Prostate gland (tissue), 2 donors: ENCODE measurements around the gene CACNG7.

Source experiments
- POLR2A ChIP-seq: fragments of 450-650 bp; IDR thresholded peaks from one replicate; pipeline ENCODE4 v1.6.1; 2016; ENCODE audit warnings: antibody characterized with exemption, mild to moderate bottlenecking
- TF ChIP-seq, protein P1 (sequence below), 4 experiments: fragments of 200-600 bp in 2 of 4; fragments of 450-650 bp in 2 of 4; sonication (generic) in 2 of 4; IDR thresholded peaks; 1 replicate in 3 of 4; 2 replicates in 1 of 4; pipeline ENCODE4 v1.5.1; 2016 to 2019; ENCODE audit warnings: antibody characterized with exemption in 4 of 4, mild to moderate bottlenecking in 2 of 4, moderate library complexity in 2 of 4

DNA sequence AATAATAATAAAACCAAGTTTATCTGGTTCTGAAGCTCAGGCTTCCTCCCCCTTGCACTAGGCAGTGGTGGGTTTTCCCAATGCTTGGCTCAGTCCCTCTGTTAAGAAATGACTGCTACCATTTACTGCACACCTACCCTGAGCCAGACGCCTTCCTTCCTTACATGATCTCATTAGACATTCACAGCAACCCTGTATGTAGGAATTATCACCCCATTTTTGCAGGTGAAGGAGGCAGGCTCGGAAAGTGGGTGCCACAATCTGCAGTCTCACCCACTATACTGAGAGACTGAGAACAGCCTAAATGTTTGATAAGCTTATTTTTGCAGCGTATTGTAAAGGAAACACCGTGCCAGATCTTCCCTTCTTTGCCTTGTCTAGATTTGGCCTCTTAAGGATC is 35.3 kb downstream of the CACNG7 start:
- TF ChIP-seq, protein P1, sequence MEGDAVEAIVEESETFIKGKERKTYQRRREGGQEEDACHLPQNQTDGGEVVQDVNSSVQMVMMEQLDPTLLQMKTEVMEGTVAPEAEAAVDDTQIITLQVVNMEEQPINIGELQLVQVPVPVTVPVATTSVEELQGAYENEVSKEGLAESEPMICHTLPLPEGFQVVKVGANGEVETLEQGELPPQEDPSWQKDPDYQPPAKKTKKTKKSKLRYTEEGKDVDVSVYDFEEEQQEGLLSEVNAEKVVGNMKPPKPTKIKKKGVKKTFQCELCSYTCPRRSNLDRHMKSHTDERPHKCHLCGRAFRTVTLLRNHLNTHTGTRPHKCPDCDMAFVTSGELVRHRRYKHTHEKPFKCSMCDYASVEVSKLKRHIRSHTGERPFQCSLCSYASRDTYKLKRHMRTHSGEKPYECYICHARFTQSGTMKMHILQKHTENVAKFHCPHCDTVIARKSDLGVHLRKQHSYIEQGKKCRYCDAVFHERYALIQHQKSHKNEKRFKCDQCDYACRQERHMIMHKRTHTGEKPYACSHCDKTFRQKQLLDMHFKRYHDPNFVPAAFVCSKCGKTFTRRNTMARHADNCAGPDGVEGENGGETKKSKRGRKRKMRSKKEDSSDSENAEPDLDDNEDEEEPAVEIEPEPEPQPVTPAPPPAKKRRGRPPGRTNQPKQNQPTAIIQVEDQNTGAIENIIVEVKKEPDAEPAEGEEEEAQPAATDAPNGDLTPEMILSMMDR (IDR thresholded peaks at IDR 0.05): no peak
- TF ChIP-seq POLR2A: no peak
